B cell (primary cell): ENCODE measurements around the gene PLBD2.

Source experiments
- CTCF ChIP-seq: fragments of 200-600 bp; IDR thresholded peaks from one replicate; pipeline ENCODE4 v1.8.0; 2022; ENCODE audit warnings: antibody characterized with exemption, mild to moderate bottlenecking
- EZH2 ChIP-seq: IDR thresholded peaks from 2 replicates; pipeline ENCODE4 v1.6.1; 2012; ENCODE audit warnings: borderline replicate concordance, low read depth, mild to moderate bottlenecking, moderate library complexity, low read length; ENCODE audit not compliant: insufficient read depth, poor library complexity, severe bottlenecking

GRCh38 chr12:113409462-113410124 is 51.2 kb downstream of the PLBD2 start:
- no peak for TF ChIP-seq CTCF
- no peak for TF ChIP-seq EZH2
